IPS DF 6.9 (cell line): ENCODE data around the gene CIAPIN1.
"Not testable (repeated sequence)": the region's sequence is repeated elsewhere in the genome, so short reads cannot be mapped to it uniquely, and the experiment has no call there.

ENCODE experiments used
- DNase-seq: peaks from one replicate; pipeline ENCODE4 v3.0.0-alpha.2; 2013; ENCODE audit warnings: low read depth, low spot score
- H3K27ac ChIP-seq: one replicate; pipeline ENCODE4 v1.5.1; 2013; ENCODE audit warnings: low read length, control low read depth
- H3K27me3 ChIP-seq: 2 replicates; pipeline ENCODE4 v1.6.1; 2013; ENCODE audit warnings: mild to moderate bottlenecking, low read length; ENCODE audit not compliant: control insufficient read depth, insufficient read depth
- H3K36me3 ChIP-seq: 2 replicates; pipeline ENCODE4 v1.6.1; 2013; ENCODE audit warnings: low read length; ENCODE audit not compliant: control insufficient read depth, insufficient read depth
- H3K4me1 ChIP-seq: 2 replicates; pipeline ENCODE4 v1.6.1; 2013; ENCODE audit warnings: low read length; ENCODE audit not compliant: control insufficient read depth, insufficient read depth
- H3K4me3 ChIP-seq: 2 replicates; pipeline ENCODE4 v1.5.1; 2013; ENCODE audit warnings: mild to moderate bottlenecking, low read length
- H3K9me3 ChIP-seq: 2 replicates; pipeline ENCODE4 v1.6.1; 2013; ENCODE audit warnings: low read length, inconsistent platforms; ENCODE audit not compliant: control insufficient read depth, insufficient read depth
- WGBS: extraction: QIAGEN DNeasy Blood & Tissue Kit; methylation state at CpG from one replicate; pipeline ENCODE4 v1.1.7; 2013; ENCODE audit warnings: mixed read lengths, missing lambda C conversion rate; ENCODE audit not compliant: insufficient read length, insufficient coverage; 5-methylcytosine and 5-hydroxymethylcytosine counted together

CIAPIN1 gene

DNA sequence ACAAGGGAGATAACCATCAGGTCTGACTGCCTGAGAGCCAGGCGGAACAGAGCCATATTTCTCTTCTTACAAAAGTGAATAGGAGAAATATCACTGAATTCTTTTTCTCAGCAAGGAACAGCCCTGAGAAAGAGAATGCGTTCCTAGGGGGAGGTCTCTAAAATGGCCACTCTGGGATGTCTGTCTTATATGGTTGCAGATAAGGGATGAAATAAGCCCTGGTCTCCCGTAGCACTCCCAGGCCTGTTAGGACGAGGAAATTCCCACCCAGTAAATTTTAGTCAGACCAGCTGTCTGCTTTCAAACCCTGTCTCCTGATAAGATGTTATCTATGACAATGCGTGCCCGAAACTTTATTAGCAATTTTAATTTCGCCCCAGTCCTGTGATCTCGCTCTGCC lies 7.2 kb downstream of the CIAPIN1 start:
- H3K36me3 ChIP-seq, H3K27ac ChIP-seq, DNase-seq, H3K27me3 ChIP-seq, H3K4me1 ChIP-seq, H3K9me3 ChIP-seq, H3K4me3 ChIP-seq: not testable (repeated sequence)
- no CpG with 5 or more reads among the region's 8 CpGs for WGBS

DNA sequence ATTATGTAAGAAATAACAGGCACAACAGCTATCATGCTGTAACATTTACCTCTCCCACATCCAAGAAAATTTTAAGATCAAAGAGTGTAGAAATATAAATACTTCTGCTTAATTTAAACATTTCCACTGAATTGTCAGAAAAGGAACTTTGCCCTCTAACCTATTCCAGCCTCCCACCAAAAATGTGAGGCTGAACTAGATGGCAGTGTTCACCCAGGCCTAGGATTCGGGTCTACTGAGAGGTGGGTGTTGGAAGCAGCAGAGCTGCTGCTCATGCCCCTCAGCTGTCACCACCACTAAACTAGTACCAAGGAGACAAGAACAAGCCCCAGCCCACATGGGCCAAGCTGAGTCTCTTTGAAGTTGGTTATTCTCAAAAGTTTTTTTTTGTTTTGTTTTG lies 11.3 kb downstream of the CIAPIN1 start:
- no peaks in the 10 kb centered on the region for H3K4me1 ChIP-seq
- WGBS: no CpG with 5 or more reads among the region's 1 CpG
- H3K4me3 ChIP-seq: no peak overlapping the region
- no peak for DNase-seq
- H3K27me3 ChIP-seq: no peaks in the 10 kb centered on the region
- H3K9me3 ChIP-seq: no peaks in the 10 kb centered on the region
- H3K36me3 ChIP-seq: peaks cover 15% of the 10 kb centered on the region
- no peak overlapping the region for H3K27ac ChIP-seq

DNA sequence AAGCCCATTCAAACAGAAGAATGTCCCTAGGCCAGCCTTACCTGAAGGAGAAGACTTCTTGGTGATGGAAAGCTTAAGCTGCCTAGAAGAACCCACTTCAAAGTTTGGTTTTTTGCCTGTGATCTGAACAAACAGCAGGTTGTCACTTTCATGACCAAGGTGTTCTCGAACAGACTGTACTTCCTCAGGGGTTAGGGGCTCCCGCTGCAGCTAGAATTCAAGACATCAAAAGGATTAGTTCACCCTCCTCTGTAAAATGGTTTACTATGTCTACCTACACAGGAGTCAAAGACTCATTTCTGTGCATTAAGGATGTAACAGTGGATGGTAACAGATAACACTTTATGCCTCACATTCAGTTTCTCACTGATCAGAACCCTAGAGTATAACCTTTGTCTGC lies 13.2 kb downstream of the CIAPIN1 start:
- Histone ChIP-seq H3K27ac (no peak overlapping the region), H3K9me3 (no peaks in the 10 kb centered on the region), H3K4me3 (no peak overlapping the region), H3K4me1 (no peaks in the 10 kb centered on the region), H3K36me3 (peaks cover 19% of the 10 kb centered on the region), H3K27me3 (no peaks in the 10 kb centered on the region)
- no peak for DNase-seq
- no CpG with 5 or more reads among the region's 2 CpGs for WGBS

DNA sequence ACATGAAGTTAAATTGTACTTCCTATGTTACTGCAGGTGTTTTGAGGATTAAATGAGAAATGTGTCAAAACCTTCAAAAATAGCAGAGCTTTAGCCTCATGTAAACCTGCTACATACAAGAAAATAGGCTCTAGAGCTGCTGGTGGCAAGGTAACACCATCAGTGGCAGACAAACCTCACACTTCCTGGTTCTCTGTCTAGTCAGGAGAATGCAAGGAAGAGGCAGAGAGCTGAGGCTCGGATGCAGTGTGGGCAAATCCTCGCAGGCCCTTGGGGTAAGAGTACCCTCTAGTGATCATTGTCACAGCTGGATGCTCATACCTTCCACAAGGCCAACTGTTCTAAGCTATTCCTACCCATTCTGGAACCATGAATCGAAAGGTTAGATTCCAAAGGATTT lies 14.2 kb downstream of the CIAPIN1 start:
- Histone ChIP-seq H3K27ac (no peak overlapping the region), H3K27me3 (no peaks in the 10 kb centered on the region), H3K9me3 (no peaks in the 10 kb centered on the region), H3K4me1 (no peaks in the 10 kb centered on the region), H3K36me3 (peaks cover 21% of the 10 kb centered on the region), H3K4me3 (no peak overlapping the region)
- no CpG with 5 or more reads among the region's 3 CpGs for WGBS
- no peak for DNase-seq

DNA sequence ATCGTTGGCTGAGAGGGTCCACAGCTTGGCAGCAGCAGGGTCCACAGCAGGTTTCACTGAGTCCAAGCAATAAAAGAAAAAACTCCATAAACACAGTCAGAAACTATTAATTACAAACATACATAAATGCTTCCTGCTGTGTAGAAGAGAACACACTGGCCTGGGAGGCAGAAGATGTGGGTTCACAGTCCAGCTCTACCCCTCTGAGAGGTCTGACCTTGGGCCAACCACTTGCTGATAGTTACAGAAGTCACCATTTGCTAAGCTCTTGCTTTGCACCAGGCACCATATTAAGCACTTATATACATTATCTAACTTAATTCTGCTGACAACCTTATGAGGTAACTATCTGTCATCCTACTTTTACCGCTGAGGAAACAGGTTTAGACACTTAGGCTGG lies 14.7 kb downstream of the CIAPIN1 start:
- peaks cover 21% of the 10 kb centered on the region for H3K36me3 ChIP-seq
- no peaks in the 10 kb centered on the region for H3K4me1 ChIP-seq
- H3K4me3 ChIP-seq: no peak overlapping the region
- no peaks in the 10 kb centered on the region for H3K27me3 ChIP-seq
- no peak for DNase-seq
- H3K27ac ChIP-seq: no peak overlapping the region
- no CpG with 5 or more reads among the region's 2 CpGs for WGBS
- no peaks in the 10 kb centered on the region for H3K9me3 ChIP-seq

DNA sequence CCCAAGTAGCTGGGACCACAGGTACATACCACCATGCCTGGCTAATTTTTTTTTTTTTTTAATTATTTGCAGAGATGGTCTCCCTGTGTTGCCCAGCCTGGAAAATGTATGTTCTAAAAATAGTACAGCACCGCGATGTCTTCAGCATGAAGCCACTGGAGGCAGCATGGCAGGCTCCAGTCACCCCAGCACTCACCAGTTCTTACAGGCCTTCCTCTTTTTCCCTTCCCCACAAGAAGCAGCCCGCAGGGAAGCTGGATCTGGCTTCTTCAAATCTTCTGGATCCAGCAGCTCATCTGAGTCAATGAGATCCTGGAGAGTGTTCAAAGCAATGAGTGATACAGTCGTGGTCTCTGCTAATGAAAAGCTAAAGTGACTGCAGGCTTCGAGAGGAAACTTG lies 16.2 kb downstream of the CIAPIN1 start:
- no peaks in the 10 kb centered on the region for H3K9me3 ChIP-seq

DNA sequence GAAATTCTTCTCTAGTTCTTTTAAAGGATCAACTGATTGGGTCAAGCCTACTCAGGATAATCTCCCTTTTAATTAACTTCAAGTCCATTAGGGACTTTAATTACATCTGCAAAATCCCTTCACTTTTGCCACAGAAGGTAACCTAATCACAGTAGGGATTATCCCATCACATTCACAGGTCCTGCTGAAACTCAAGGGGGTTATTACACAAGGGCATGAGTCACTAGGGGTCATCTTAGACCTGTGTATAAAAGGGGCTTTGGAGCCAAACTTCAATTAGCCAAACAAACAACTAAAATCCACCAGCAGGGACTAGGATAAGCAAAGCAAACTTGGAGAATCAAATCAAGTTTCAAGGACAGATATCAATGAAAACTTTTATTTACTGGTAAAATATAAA lies 19.4 kb downstream of the CIAPIN1 start:
- no peak for DNase-seq
- peaks cover 14% of the 10 kb centered on the region for H3K36me3 ChIP-seq
- no peak overlapping the region for H3K27ac ChIP-seq
- no peaks in the 10 kb centered on the region for H3K4me1 ChIP-seq
- H3K27me3 ChIP-seq: no peaks in the 10 kb centered on the region
- H3K9me3 ChIP-seq: no peaks in the 10 kb centered on the region
- no peak overlapping the region for H3K4me3 ChIP-seq

More for the DNA sequence above, 16.2 kb downstream of the CIAPIN1 start:
- Histone ChIP-seq H3K36me3 (peaks cover 21% of the 10 kb centered on the region), H3K4me1 (no peaks in the 10 kb centered on the region), H3K4me3 (no peak overlapping the region), H3K27me3 (no peaks in the 10 kb centered on the region), H3K27ac (no peak overlapping the region)
- WGBS: no CpG with 5 or more reads among the region's 5 CpGs
- no peak for DNase-seq

DNA sequence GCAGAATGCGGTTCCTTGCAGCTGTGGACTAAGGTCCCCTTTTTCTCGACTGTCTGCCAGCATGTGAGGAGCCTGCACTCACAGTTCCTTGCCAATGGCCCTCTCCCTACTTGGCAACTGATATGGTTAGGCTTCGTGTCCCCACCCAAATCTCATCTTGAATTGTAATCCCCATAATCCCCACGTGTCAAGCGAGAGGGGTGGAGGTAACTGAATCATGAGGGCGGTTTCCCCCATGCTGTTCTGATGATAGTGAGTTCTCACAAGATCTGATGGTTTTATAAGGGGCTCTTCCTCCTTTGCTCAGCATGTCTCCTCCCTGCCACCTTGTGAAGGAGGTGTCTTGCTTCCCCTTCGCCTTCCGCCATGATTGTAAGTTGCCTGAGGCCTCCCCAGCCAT lies 19.9 kb downstream of the CIAPIN1 start:
- Histone ChIP-seq H3K4me3 (no peak overlapping the region), H3K27ac (no peak overlapping the region), H3K27me3 (no peaks in the 10 kb centered on the region), H3K4me1 (no peaks in the 10 kb centered on the region), H3K9me3 (no peaks in the 10 kb centered on the region), H3K36me3 (peaks cover 14% of the 10 kb centered on the region)
- no peak for DNase-seq
- WGBS: no CpG with 5 or more reads among the region's 8 CpGs

DNA sequence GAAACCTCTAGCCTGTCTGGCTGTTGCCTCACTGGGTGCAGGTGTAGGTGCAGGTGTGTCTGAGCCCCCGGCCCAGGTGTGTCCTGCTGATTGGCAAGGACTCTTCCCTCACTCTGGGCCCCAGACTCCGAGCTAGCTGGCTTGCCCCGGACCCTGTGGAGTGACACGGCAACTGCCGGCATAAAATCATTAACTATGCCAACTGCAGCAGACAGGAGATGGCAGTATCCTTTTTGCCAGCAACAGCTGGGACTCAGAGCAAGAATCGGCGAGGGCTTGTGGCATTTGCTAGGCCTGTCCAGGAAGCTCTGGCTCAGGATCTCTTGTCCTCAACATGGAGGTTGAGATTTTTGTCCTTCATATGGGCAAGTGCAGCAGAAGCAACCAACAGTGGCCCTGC lies 20.8 kb downstream of the CIAPIN1 start:
- DNase-seq: no peak
- no peaks in the 10 kb centered on the region for H3K27me3 ChIP-seq
- H3K4me1 ChIP-seq: no peaks in the 10 kb centered on the region
- no peak overlapping the region for H3K27ac ChIP-seq
- H3K36me3 ChIP-seq: peaks cover 11% of the 10 kb centered on the region
- WGBS: no CpG with 5 or more reads among the region's 7 CpGs
- H3K9me3 ChIP-seq: no peaks in the 10 kb centered on the region
- no peak overlapping the region for H3K4me3 ChIP-seq

DNA sequence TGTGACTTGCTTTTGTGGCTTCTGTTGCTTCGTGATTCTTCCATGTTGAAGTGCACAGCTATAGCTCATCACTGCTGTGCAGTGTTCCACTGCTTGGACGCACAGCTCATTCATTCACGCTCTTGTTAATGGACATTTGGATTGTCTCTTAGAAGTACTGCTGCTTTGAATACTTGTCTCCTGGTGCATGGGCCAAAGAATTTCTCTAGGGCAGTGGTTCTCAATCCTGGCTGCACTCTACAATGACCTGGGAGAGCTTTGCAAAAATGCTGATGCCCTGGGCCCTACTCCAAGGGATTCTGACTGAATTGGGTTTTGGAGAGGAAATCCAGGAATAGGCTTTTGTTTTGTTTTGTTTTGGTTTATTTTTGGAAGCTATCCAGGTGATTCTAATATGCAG lies 22.6 kb downstream of the CIAPIN1 start:
- Histone ChIP-seq H3K27ac (no peak overlapping the region), H3K27me3 (no peaks in the 10 kb centered on the region), H3K4me1 (no peaks in the 10 kb centered on the region), H3K36me3 (peaks cover 4% of the 10 kb centered on the region), H3K4me3 (no peak overlapping the region), H3K9me3 (no peaks in the 10 kb centered on the region)
- DNase-seq: no peak
- WGBS: no CpG with 5 or more reads among the region's 3 CpGs

DNA sequence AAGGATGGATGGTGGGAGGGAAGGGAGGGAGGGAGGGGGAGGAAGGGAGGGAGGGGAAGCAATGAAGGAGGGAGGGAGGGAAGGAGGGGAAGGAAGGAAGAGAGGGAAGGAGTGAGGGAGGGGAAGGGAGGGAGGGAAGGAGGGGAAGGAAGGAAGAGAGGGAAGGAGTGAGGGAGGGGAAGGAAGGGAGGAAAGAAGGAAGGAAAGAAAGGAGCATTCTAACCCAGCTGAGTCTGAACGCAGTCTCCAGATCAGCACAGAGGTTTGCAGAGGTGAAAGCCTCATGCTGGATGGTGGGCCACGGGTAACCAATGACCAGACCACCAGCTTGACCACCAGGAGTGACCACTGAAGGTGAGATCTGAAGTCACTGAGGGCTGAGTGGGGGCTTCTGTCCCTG lies 24.0 kb downstream of the CIAPIN1 start:
- H3K4me1 ChIP-seq: no peaks in the 10 kb centered on the region
- no peaks in the 10 kb centered on the region for H3K9me3 ChIP-seq
- no peaks in the 10 kb centered on the region for H3K36me3 ChIP-seq
- no peak overlapping the region for H3K27ac ChIP-seq
- WGBS: no CpG with 5 or more reads among the region's 2 CpGs
- no peaks in the 10 kb centered on the region for H3K27me3 ChIP-seq
- DNase-seq: no peak
- H3K4me3 ChIP-seq: no peak overlapping the region
